ENCODE data around the gene SHROOM3.

GRCh38 chr4:76476571-76476970 is 41.5 kb downstream of the SHROOM3 start:
- TF ChIP-seq POLR2A (IDR thresholded peaks at IDR 0.05; ENCODE audit: low read depth): no peak
- TF ChIP-seq, protein P1, sequence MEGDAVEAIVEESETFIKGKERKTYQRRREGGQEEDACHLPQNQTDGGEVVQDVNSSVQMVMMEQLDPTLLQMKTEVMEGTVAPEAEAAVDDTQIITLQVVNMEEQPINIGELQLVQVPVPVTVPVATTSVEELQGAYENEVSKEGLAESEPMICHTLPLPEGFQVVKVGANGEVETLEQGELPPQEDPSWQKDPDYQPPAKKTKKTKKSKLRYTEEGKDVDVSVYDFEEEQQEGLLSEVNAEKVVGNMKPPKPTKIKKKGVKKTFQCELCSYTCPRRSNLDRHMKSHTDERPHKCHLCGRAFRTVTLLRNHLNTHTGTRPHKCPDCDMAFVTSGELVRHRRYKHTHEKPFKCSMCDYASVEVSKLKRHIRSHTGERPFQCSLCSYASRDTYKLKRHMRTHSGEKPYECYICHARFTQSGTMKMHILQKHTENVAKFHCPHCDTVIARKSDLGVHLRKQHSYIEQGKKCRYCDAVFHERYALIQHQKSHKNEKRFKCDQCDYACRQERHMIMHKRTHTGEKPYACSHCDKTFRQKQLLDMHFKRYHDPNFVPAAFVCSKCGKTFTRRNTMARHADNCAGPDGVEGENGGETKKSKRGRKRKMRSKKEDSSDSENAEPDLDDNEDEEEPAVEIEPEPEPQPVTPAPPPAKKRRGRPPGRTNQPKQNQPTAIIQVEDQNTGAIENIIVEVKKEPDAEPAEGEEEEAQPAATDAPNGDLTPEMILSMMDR (IDR thresholded peaks at IDR 0.05): no peak
- TF ChIP-seq POLR2AphosphoS5 (IDR thresholded peaks at IDR 0.05): no peak

All from esophagus muscularis mucosa (tissue), 3 donors.